Measurements from ENCODE around the gene MASP2.
A peak's percentile ranks its signal among the peaks of the same experiment; 100 is the strongest.
"Not testable (repeated sequence)": the region's sequence is repeated elsewhere in the genome, so short reads cannot be mapped to it uniquely, and the experiment has no call there.

Gene MASP2

GRCh38 chr1:11067716-11068599, 20.9 kb upstream of the MASP2 start:
- DNase-seq, result no peak
- H3K9me3 ChIP-seq (ENCODE audit: control insufficient read depth, low read length), result no peaks in the 10 kb centered on the region
- no peaks in the 10 kb centered on the region for H3K4me1 ChIP-seq (ENCODE audit: control insufficient read depth, insufficient read depth, low read length, poor library complexity, severe bottlenecking)
- H3K27ac ChIP-seq (ENCODE audit: insufficient read depth, low read length, poor library complexity, severe bottlenecking), result no peak overlapping the region
- H3K4me3 ChIP-seq (ENCODE audit: insufficient read depth, low read depth, low read length, poor library complexity, severe bottlenecking), result no peak overlapping the region
- peaks cover 71% of the 10 kb centered on the region for H3K36me3 ChIP-seq (ENCODE audit: control insufficient read depth, insufficient read depth, low read length)
- no peaks in the 10 kb centered on the region for H3K27me3 ChIP-seq (replicated peaks; ENCODE audit: control insufficient read depth, insufficient read depth, low read length, poor library complexity, severe bottlenecking)

DNA sequence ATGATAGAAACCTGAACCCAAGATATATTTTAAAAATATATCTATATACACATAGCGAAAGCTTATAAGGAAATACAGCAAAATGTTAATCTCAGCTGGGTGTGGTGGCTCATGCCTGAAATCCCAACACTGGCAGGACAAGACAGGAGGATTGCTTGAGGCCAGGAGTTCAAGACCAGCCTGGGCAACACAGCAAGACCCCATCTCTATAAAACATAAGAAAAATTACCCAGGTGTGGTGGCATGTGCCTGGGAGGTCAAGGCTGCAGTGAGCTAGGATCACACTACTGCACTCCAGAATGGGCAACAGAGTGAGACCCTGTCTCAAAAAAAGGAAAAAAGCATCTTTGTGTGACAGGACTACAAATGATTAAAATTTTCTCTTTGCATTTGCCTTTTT, 18.8 kb upstream of the MASP2 start:
- H3K27ac ChIP-seq (ENCODE audit: insufficient read depth, low read length, poor library complexity, severe bottlenecking), result no peak overlapping the region
- DNase-seq, result no peak
- H3K4me3 ChIP-seq (ENCODE audit: insufficient read depth, low read depth, low read length, poor library complexity, severe bottlenecking), result no peak overlapping the region
- no peaks in the 10 kb centered on the region for H3K27me3 ChIP-seq (replicated peaks; ENCODE audit: control insufficient read depth, insufficient read depth, low read length, poor library complexity, severe bottlenecking)
- peaks cover 4% of the 10 kb centered on the region for H3K4me1 ChIP-seq (ENCODE audit: control insufficient read depth, insufficient read depth, low read length, poor library complexity, severe bottlenecking)
- no peaks in the 10 kb centered on the region for H3K9me3 ChIP-seq (ENCODE audit: control insufficient read depth, low read length)
- peaks cover 50% of the 10 kb centered on the region for H3K36me3 ChIP-seq (ENCODE audit: control insufficient read depth, insufficient read depth, low read length)

DNA sequence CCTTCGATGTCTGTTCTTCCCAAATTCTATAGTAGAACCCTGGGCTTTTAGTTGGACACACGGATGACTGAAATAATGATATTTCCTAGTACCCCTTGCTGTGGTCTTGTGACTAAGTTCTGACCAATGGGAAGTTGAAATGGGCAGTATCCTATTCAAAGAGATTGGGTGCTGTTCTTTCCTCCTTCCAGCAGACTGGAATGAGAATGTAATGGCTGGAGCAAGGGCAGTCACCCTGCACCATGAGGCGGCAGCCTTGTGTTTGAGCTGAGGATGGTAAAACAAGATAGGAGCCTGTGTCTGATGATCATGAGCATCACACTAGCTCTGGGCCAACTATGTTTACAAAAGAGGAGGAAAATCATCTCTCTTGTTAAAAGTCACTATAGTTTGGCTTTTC, 17.9 kb upstream of the MASP2 start:
- DNase-seq, result no peak
- H3K9me3 ChIP-seq (ENCODE audit: control insufficient read depth, low read length), result no peaks in the 10 kb centered on the region
- H3K4me1 ChIP-seq (ENCODE audit: control insufficient read depth, insufficient read depth, low read length, poor library complexity, severe bottlenecking), result peaks cover 6% of the 10 kb centered on the region
- H3K4me3 ChIP-seq (ENCODE audit: insufficient read depth, low read depth, low read length, poor library complexity, severe bottlenecking), result no peak overlapping the region
- peaks cover 46% of the 10 kb centered on the region for H3K36me3 ChIP-seq (ENCODE audit: control insufficient read depth, insufficient read depth, low read length)
- H3K27ac ChIP-seq (ENCODE audit: insufficient read depth, low read length, poor library complexity, severe bottlenecking), result no peak overlapping the region
- H3K27me3 ChIP-seq (replicated peaks; ENCODE audit: control insufficient read depth, insufficient read depth, low read length, poor library complexity, severe bottlenecking), result no peaks in the 10 kb centered on the region

- not testable (repeated sequence) for DNase-seq; H3K4me3 ChIP-seq (ENCODE audit: insufficient read depth, low read depth, low read length, poor library complexity, severe bottlenecking); H3K27me3 ChIP-seq (replicated peaks; ENCODE audit: control insufficient read depth, insufficient read depth, low read length, poor library complexity, severe bottlenecking); H3K27ac ChIP-seq (ENCODE audit: insufficient read depth, low read length, poor library complexity, severe bottlenecking); H3K9me3 ChIP-seq (ENCODE audit: control insufficient read depth, low read length)
- peaks cover 11% of the 10 kb centered on the region for H3K4me1 ChIP-seq (ENCODE audit: control insufficient read depth, insufficient read depth, low read length, poor library complexity, severe bottlenecking)
- H3K36me3 ChIP-seq (ENCODE audit: control insufficient read depth, insufficient read depth, low read length), result peaks cover 37% of the 10 kb centered on the region
Measured at GRCh38 chr1:11063937-11064537, 17.0 kb upstream of the MASP2 start.

GRCh38 chr1:11062965-11063401, 15.9 kb upstream of the MASP2 start:
- DNase-seq, result no peak
- Histone ChIP-seq H3K36me3 (ENCODE audit: control insufficient read depth, insufficient read depth, low read length) (peaks cover 26% of the 10 kb centered on the region), H3K4me3 (ENCODE audit: insufficient read depth, low read depth, low read length, poor library complexity, severe bottlenecking) (no peak overlapping the region), H3K27ac (ENCODE audit: insufficient read depth, low read length, poor library complexity, severe bottlenecking) (no peak overlapping the region), H3K4me1 (ENCODE audit: control insufficient read depth, insufficient read depth, low read length, poor library complexity, severe bottlenecking) (peaks cover 17% of the 10 kb centered on the region), H3K9me3 (ENCODE audit: control insufficient read depth, low read length) (no peaks in the 10 kb centered on the region), H3K27me3 (replicated peaks; ENCODE audit: control insufficient read depth, insufficient read depth, low read length, poor library complexity, severe bottlenecking) (no peaks in the 10 kb centered on the region)

DNA sequence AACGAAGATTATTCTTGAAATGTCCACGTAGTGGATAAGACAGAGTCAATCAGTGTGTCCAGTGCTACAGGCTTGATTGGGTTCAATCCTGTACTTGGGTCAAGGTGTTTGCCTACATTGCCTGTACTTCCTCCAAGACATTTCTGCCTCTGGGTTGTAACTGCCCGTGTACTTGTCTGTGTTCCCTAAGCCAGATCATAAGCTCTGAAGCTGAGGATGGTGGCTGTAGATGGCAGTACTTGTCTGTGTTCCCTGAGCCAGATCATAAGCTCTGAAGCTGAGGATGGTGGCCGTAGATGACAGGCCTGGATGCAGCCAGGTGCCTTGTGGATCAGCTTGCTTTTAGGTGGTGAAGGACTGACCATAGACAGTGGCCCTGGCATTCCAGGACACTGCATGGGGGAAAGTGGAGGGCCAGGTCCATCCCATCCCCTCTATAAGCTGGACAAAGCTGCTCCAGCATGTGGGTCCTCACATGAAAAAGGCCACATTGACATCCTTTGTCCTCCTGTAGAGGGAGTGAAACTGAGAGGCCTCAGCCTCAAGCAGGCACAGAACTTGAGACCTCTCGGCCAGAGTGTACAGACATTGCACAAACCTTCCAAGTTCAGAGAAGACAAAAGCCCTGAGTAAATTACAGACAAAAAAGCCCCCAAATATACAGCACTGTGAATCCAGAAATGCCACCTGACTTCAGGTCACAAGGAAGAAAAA, 14.8 kb upstream of the MASP2 start:
- DNase-seq, result no peak
- peaks cover 17% of the 10 kb centered on the region for H3K4me1 ChIP-seq (ENCODE audit: control insufficient read depth, insufficient read depth, low read length, poor library complexity, severe bottlenecking)
- no peaks in the 10 kb centered on the region for H3K9me3 ChIP-seq (ENCODE audit: control insufficient read depth, low read length)
- peaks cover 19% of the 10 kb centered on the region for H3K36me3 ChIP-seq (ENCODE audit: control insufficient read depth, insufficient read depth, low read length)
- H3K27ac ChIP-seq (ENCODE audit: insufficient read depth, low read length, poor library complexity, severe bottlenecking), result no peak overlapping the region
- no peak overlapping the region for H3K4me3 ChIP-seq (ENCODE audit: insufficient read depth, low read depth, low read length, poor library complexity, severe bottlenecking)
- H3K27me3 ChIP-seq (replicated peaks; ENCODE audit: control insufficient read depth, insufficient read depth, low read length, poor library complexity, severe bottlenecking), result no peaks in the 10 kb centered on the region

- H3K4me3 ChIP-seq (ENCODE audit: insufficient read depth, low read depth, low read length, poor library complexity, severe bottlenecking), result peak within 1 kb of the TSS; percentile 91
- no peaks in the 10 kb centered on the region for H3K27me3 ChIP-seq (replicated peaks; ENCODE audit: control insufficient read depth, insufficient read depth, low read length, poor library complexity, severe bottlenecking)
- DNase-seq, result peak; percentile 80 to 84 (median 84)
- peak within 1 kb of the TSS; percentile 53 for H3K27ac ChIP-seq (ENCODE audit: insufficient read depth, low read length, poor library complexity, severe bottlenecking)
- H3K9me3 ChIP-seq (ENCODE audit: control insufficient read depth, low read length), result no peaks in the 10 kb centered on the region
- H3K36me3 ChIP-seq (ENCODE audit: control insufficient read depth, insufficient read depth, low read length), result peaks cover 16% of the 10 kb centered on the region
- H3K4me1 ChIP-seq (ENCODE audit: control insufficient read depth, insufficient read depth, low read length, poor library complexity, severe bottlenecking), result peaks cover 17% of the 10 kb centered on the region
Measured at GRCh38 chr1:11059968-11060830, 13.2 kb upstream of the MASP2 start, which contains the start of gene SRM. TSS of gene SRM (minus strand) at chr1:11060018. CDS start at chr1:11059943, 75 bp downstream.

- H3K9me3 ChIP-seq (ENCODE audit: control insufficient read depth, low read length), result no peaks in the 10 kb centered on the region
- H3K36me3 ChIP-seq (ENCODE audit: control insufficient read depth, insufficient read depth, low read length), result peaks cover 13% of the 10 kb centered on the region
- H3K4me3 ChIP-seq (ENCODE audit: insufficient read depth, low read depth, low read length, poor library complexity, severe bottlenecking), result peak overlapping the region; percentile 91
- H3K27ac ChIP-seq (ENCODE audit: insufficient read depth, low read length, poor library complexity, severe bottlenecking), result peak overlapping the region; percentile 53
- DNase-seq, result no peak
- H3K27me3 ChIP-seq (replicated peaks; ENCODE audit: control insufficient read depth, insufficient read depth, low read length, poor library complexity, severe bottlenecking), result no peaks in the 10 kb centered on the region
- peaks cover 17% of the 10 kb centered on the region for H3K4me1 ChIP-seq (ENCODE audit: control insufficient read depth, insufficient read depth, low read length, poor library complexity, severe bottlenecking)
Measured at GRCh38 chr1:11059155-11059967, 12.3 kb upstream of the MASP2 start.
